Endothelial cell of umbilical vein (primary cell): ENCODE measurements around the gene RPL7L1. TPM values are rescaled to one million over a fixed set of nuclear protein-coding genes. Genes with fewer than 3 reads are reported as not detected.

ENCODE experiments used
- BruUV-seq: library from RNA; stranded (reverse); fragments of 400-500 nt; replicated peaks from 2 replicates; lab custom pipeline; 2021; lab: Mats Ljungman, UMichigan
- CTCF ChIA-PET: fragments of 300-600, 350-600 bp; sonication (Branson Sonifier 250); formaldehyde crosslinking; loops from one replicate; lab custom pipeline; 2021; ENCODE audit warnings: antibody characterized with exemption, inconsistent platforms; lab: Charles Lee
- POLR2A ChIA-PET: fragments of 300-600, 350-600 bp; sonication (Branson Sonifier 250); formaldehyde crosslinking; loops from one replicate; lab custom pipeline; 2021; ENCODE audit warnings: antibody characterized with exemption, inconsistent platforms; lab: Charles Lee
- DNase-seq: peaks from one replicate; pipeline ENCODE4 v3.0.0-alpha.2; 2011; ENCODE audit warnings: low read depth, low spot score
- FAIRE-seq: peaks from 2 replicates; lab custom pipeline; 2011; peaks lifted over from hg19 to GRCh38; lab: Jason Lieb, UNC
- H2AFZ ChIP-seq: 2 replicates; pipeline ENCODE4 v1.6.0; 2012; ENCODE audit warnings: low read depth, low read length, control low read depth, inconsistent platforms
- H3K27ac ChIP-seq: 2 replicates; pipeline ENCODE4 v1.5.1; 2011; ENCODE audit warnings: low read depth, mild to moderate bottlenecking, control low read depth, low read length, moderate library complexity; ENCODE audit not compliant: insufficient read depth
- H3K27me3 ChIP-seq, 2 experiments: 2 replicates each; pipeline versions ENCODE4 v1.6.0 to v1.6.1; 2011; ENCODE audit warnings: low read length in 2 of 2, mixed read lengths in 1 of 2; ENCODE audit not compliant: control insufficient read depth in 2 of 2, insufficient read depth in 2 of 2
- H3K36me3 ChIP-seq, 2 experiments: 2 replicates in 1 of 2; 3 replicates in 1 of 2; pipeline ENCODE4 v1.5.1; 2011; ENCODE audit warnings: low read length in 2 of 2, mild to moderate bottlenecking in 1 of 2, moderate library complexity in 1 of 2; ENCODE audit not compliant: control insufficient read depth in 2 of 2, insufficient read depth in 2 of 2; ENCODE audit errors: extremely low read depth in 1 of 2
- H3K4me1 ChIP-seq: 3 replicates; pipeline ENCODE4 v1.5.1; 2011; ENCODE audit warnings: mild to moderate bottlenecking, low read length; ENCODE audit not compliant: control insufficient read depth, insufficient read depth; ENCODE audit errors: extremely low read depth
- H3K4me2 ChIP-seq: 2 replicates; pipeline ENCODE4 v1.6.1; 2011; ENCODE audit warnings: low read length, control low read depth, mixed read lengths; ENCODE audit not compliant: insufficient read depth
- H3K4me3 ChIP-seq, 3 experiments: fragments of 200-600 bp in 1 of 3; sonication (generic), shearing (Covaris generic) in 1 of 3; replicated peaks in 1 of 3; 2 replicates each; pipeline ENCODE4 v1.5.1; 2011 to 2016; ENCODE audit warnings: control low read depth in 3 of 3, low read length in 3 of 3, mild to moderate bottlenecking in 2 of 3, inconsistent platforms in 1 of 3, low read depth in 1 of 3, moderate library complexity in 1 of 3; ENCODE audit not compliant: insufficient read depth in 1 of 3
- H3K79me2 ChIP-seq: 2 replicates; pipeline ENCODE4 v1.6.0; 2012; ENCODE audit warnings: low read length, inconsistent platforms; ENCODE audit not compliant: control insufficient read depth, insufficient read depth
- H3K9ac ChIP-seq: replicated peaks from 2 replicates; pipeline ENCODE3; 2011; ENCODE audit warnings: low read length, control low read depth; ENCODE audit not compliant: insufficient read depth; ENCODE audit errors: extremely low read depth
- H3K9me1 ChIP-seq: replicated peaks from 3 replicates; pipeline ENCODE4 v1.6.0; 2011; ENCODE audit warnings: mild to moderate bottlenecking, low read length; ENCODE audit not compliant: control insufficient read depth, insufficient read depth; ENCODE audit errors: extremely low read depth
- H3K9me3 ChIP-seq: replicated peaks from 2 replicates; pipeline ENCODE4 v1.5.1; 2012; ENCODE audit warnings: low read length, inconsistent platforms; ENCODE audit not compliant: control insufficient read depth, insufficient read depth
- H4K20me1 ChIP-seq: replicated peaks from 2 replicates; pipeline ENCODE3; 2011; ENCODE audit warnings: mild to moderate bottlenecking, low read length; ENCODE audit not compliant: control insufficient read depth, insufficient read depth; ENCODE audit errors: extremely low read depth
- EZH2 ChIP-seq: IDR thresholded peaks from 2 replicates; pipeline ENCODE4 v1.6.1; 2012; ENCODE audit warnings: borderline replicate concordance, low read depth, mild to moderate bottlenecking, moderate library complexity, low read length, inconsistent platforms; ENCODE audit not compliant: severe bottlenecking
- FOS ChIP-seq: IDR thresholded peaks from 2 replicates; pipeline ENCODE4 v1.6.1; 2011; ENCODE audit warnings: mild to moderate bottlenecking, low read length, moderate library complexity, borderline replicate concordance; ENCODE audit not compliant: insufficient read depth
- GATA2 ChIP-seq: IDR thresholded peaks from 2 replicates; pipeline ENCODE4 v1.7.0; 2011; ENCODE audit warnings: low read depth, mild to moderate bottlenecking, moderate library complexity, mixed read lengths, low read length; ENCODE audit not compliant: insufficient read length, insufficient read depth
- JUN ChIP-seq: IDR thresholded peaks from 2 replicates; pipeline ENCODE4 v1.6.1; 2011; ENCODE audit warnings: borderline replicate concordance, low read depth; ENCODE audit not compliant: insufficient read length, insufficient read depth
- MYC ChIP-seq: IDR thresholded peaks from one replicate; pipeline ENCODE4 v1.6.1; 2011; ENCODE audit warnings: mild to moderate bottlenecking, low read depth, low read length
- POLR2A ChIP-seq: IDR thresholded peaks from 2 replicates; pipeline ENCODE4 v1.6.1; 2012; ENCODE audit warnings: low read depth, mild to moderate bottlenecking, control low read depth, low read length
- POLR2AphosphoS5 ChIP-seq: IDR thresholded peaks from 2 replicates; pipeline ENCODE4 v1.6.1; 2012; ENCODE audit warnings: low read depth, mild to moderate bottlenecking, control low read depth, low read length, moderate library complexity; ENCODE audit not compliant: insufficient read depth
- dilution Hi-C: fragments of 300-500 bp; cut with MboI; formaldehyde crosslinking; loops from one replicate; pipeline ENCODE4 v1.15.0; 2019; ENCODE audit warnings: low sequenced_read_pairs; ENCODE audit not compliant: extremely low pct_ligation_motif_present
- intact Hi-C: fragments of 100-400 bp; cut with micrococcal nuclease; formaldehyde crosslinking; loops from one replicate; pipeline ENCODE4 v1.10.0; 2022
- polyA plus RNA-seq, 4 experiments: library from polyadenylated mRNA; depleted of rRNA in 3 of 4; stranded (reverse) in 3 of 4; unstranded in 1 of 4; fragments of >200 nt; gene quantifications; 2 replicates each; pipeline versions ENCODE4 v1.2.1 to v1.2.3, GENCODE V29; 2011 to 2012; ENCODE audit warnings: missing spikeins in 1 of 4
- total RNA-seq: library from RNA; stranded (reverse); gene quantifications from 2 replicates; pipeline ENCODE4 v1.2.3, GENCODE V29; 2021
- TF ChIP-seq, protein P1 (sequence below): IDR thresholded peaks from 2 replicates; pipeline ENCODE4 v1.6.1; 2011; ENCODE audit not compliant: insufficient read depth, insufficient read length
- TF ChIP-seq, protein P2 (sequence below), 2 donors: IDR thresholded peaks; 1 replicate in 1 of 2; 2 replicates in 1 of 2; pipeline ENCODE4 v1.5.1; 2011; ENCODE audit warnings: low read length in 2 of 2, mild to moderate bottlenecking in 2 of 2, moderate library complexity in 2 of 2, control low read depth in 1 of 2, inconsistent platforms in 1 of 2, low read depth in 1 of 2; ENCODE audit not compliant: insufficient read depth in 1 of 2; ENCODE audit errors: extremely low read depth in 1 of 2

RPL7L1 gene
- total and polyA plus RNA-seq, 2 donors (not counting 3 experiments of a cell fraction or from before 2014, with no cell fraction given): 36.9 to 103 TPM

DNA sequence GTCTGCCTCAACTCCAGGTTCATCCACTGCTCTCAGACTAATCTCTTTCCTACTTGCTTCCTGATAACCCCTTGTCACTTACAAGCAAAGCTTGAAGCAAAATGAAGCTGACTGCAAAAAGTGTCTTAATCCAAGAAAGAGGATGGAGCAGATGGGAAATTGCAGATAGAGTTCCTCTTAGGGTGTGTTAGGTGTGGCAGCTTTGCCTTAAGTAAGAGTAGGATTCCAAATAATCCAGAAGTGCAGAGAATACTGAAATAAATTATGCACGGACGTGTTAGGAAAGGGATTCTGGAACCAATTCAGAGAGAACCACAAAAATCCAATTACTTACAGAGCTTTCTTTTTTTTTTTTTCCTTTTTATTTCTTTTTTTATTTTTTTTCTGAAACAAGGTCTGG lies 6.1 kb upstream of the RPL7L1 start:
- ChIA-PET POLR2A (no interaction called here), CTCF (interaction anchor here (0.6 to 1.9 kb wide), 5 partner anchors 10 to 211 kb away, joined by 3 to 11 read pairs (median 3); no protein-coding TSS in a partner anchor)
- Histone ChIP-seq H3K9me3 (no peaks in the 10 kb centered on the region), H3K36me3 (no peaks in the 10 kb centered on the region), H3K4me3 (no peak overlapping the region), H3K79me2 (no peaks in the 10 kb centered on the region), H4K20me1 (no peaks in the 10 kb centered on the region), H3K4me1 (no peaks in the 10 kb centered on the region), H3K4me2 (no peak overlapping the region), H3K27me3 (no peaks in the 10 kb centered on the region), H2AFZ (no peak overlapping the region), H3K9me1 (no peaks in the 10 kb centered on the region), H3K27ac (no peak overlapping the region), H3K9ac (no peak overlapping the region)
- intact Hi-C loops: no loop called here
- no peak for TF ChIP-seq JUN
- TF ChIP-seq, protein P1, sequence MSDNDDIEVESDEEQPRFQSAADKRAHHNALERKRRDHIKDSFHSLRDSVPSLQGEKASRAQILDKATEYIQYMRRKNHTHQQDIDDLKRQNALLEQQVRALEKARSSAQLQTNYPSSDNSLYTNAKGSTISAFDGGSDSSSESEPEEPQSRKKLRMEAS: no peak
- TF ChIP-seq, protein P2, sequence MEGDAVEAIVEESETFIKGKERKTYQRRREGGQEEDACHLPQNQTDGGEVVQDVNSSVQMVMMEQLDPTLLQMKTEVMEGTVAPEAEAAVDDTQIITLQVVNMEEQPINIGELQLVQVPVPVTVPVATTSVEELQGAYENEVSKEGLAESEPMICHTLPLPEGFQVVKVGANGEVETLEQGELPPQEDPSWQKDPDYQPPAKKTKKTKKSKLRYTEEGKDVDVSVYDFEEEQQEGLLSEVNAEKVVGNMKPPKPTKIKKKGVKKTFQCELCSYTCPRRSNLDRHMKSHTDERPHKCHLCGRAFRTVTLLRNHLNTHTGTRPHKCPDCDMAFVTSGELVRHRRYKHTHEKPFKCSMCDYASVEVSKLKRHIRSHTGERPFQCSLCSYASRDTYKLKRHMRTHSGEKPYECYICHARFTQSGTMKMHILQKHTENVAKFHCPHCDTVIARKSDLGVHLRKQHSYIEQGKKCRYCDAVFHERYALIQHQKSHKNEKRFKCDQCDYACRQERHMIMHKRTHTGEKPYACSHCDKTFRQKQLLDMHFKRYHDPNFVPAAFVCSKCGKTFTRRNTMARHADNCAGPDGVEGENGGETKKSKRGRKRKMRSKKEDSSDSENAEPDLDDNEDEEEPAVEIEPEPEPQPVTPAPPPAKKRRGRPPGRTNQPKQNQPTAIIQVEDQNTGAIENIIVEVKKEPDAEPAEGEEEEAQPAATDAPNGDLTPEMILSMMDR (IDR thresholded peaks at IDR 0.05; ENCODE audit: extremely low read depth in 1 of 2, insufficient read depth in 1 of 2, low read depth in 1 of 2, low read length in 2 of 2): no peak
- TF ChIP-seq GATA2: no peak
- TF ChIP-seq POLR2AphosphoS5: no peak
- TF ChIP-seq MYC: no peak
- no peak for TF ChIP-seq POLR2A
- TF ChIP-seq EZH2: no peak
- TF ChIP-seq FOS: no peak
- no peak for FAIRE-seq
- no TSS peak for BruUV-seq
- dilution Hi-C loops: no loop called here
- DNase-seq: no peak
